Cardiac fibroblast (primary cell): ENCODE data around the gene MIGA2.

Experiments
- DNase-seq, 2 donors: peaks; one replicate each; pipeline versions ENCODE4 v3.0.0 to v3.0.0-alpha.2; 2010; ENCODE audit warnings: low read depth in 2 of 2
- H3K4me3 ChIP-seq, 2 donors: replicated peaks in 1 of 2; 1 replicate in 1 of 2; 2 replicates in 1 of 2; pipeline ENCODE4 v1.5.1; 2011; ENCODE audit warnings: low read depth in 2 of 2, low read length in 2 of 2, mild to moderate bottlenecking in 2 of 2, moderate library complexity in 1 of 2
- TF ChIP-seq, protein P1 (sequence below): IDR thresholded peaks from one replicate; pipeline ENCODE4 v1.5.1; 2011; ENCODE audit warnings: low read depth, mild to moderate bottlenecking, low read length, inconsistent platforms

Gene MIGA2

DNA sequence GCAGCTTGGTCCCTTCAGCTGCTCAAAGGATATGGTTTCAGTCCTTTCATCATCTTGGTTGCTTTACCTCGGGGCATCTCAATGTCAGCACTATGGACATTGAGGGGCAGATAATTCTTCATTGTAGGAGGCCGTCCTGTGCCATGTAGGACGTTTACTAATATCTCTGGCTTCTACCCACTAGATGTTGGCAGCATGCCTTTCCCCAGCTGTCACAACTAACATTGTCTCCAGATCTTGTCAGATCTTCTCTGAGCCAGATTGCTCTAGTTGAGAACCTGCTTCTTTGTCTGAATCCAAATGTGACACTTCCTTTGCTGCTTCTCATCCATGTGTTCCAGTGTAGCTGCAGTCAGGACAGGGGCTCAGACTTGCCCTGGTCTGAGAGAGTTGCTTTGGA lies 85.1 kb downstream of the MIGA2 start:
- DNase-seq = peak; percentile 52 to 68
- no peak overlapping the region for H3K4me3 ChIP-seq
- TF ChIP-seq, protein P1, sequence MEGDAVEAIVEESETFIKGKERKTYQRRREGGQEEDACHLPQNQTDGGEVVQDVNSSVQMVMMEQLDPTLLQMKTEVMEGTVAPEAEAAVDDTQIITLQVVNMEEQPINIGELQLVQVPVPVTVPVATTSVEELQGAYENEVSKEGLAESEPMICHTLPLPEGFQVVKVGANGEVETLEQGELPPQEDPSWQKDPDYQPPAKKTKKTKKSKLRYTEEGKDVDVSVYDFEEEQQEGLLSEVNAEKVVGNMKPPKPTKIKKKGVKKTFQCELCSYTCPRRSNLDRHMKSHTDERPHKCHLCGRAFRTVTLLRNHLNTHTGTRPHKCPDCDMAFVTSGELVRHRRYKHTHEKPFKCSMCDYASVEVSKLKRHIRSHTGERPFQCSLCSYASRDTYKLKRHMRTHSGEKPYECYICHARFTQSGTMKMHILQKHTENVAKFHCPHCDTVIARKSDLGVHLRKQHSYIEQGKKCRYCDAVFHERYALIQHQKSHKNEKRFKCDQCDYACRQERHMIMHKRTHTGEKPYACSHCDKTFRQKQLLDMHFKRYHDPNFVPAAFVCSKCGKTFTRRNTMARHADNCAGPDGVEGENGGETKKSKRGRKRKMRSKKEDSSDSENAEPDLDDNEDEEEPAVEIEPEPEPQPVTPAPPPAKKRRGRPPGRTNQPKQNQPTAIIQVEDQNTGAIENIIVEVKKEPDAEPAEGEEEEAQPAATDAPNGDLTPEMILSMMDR = no peak
